Right lobe of liver (tissue), 6 donors: Measurements from ENCODE around the gene FLNB. TPM values are rescaled to one million over a fixed set of nuclear protein-coding genes. Genes with fewer than 3 reads are reported as not detected.

Source experiments
- ATAC-seq, 4 donors: fragments of 200-7000 bp; cut with Tn5 transposase; one replicate each; pipeline ENCODE4 v1.9.1; 2020; ENCODE audit warnings: mild to moderate bottlenecking in 4 of 4, moderate library complexity in 4 of 4
- DNase-seq, 3 donors: peaks; one replicate each; pipeline ENCODE4 v3.0.0-alpha.2; 2020
- H3K27ac ChIP-seq, 3 donors: fragments of 200-600 bp; one replicate each; pipeline ENCODE4 v1.8.0; 2022
- H3K27me3 ChIP-seq, 2 donors: fragments of 200-600 bp; one replicate each; pipeline ENCODE4 v1.8.0; 2022
- H3K36me3 ChIP-seq, 4 donors: fragments of 200-600 bp; sonication (generic) in 1 of 4; one replicate each; pipeline versions ENCODE4 v1.5.1 to v1.8.0; 2017 to 2022; ENCODE audit warnings: control low read depth in 1 of 4
- H3K4me1 ChIP-seq, 4 donors: fragments of 200-600 bp; sonication (generic) in 1 of 4; one replicate each; pipeline versions ENCODE4 v1.5.1 to v1.8.0; 2017 to 2022; ENCODE audit warnings: control low read depth in 1 of 4
- H3K4me3 ChIP-seq, 3 donors: fragments of 200-600 bp; one replicate each; pipeline ENCODE4 v1.8.0; 2022
- H3K9me3 ChIP-seq, 4 donors: fragments of 200-600 bp; sonication (generic) in 1 of 4; one replicate each; pipeline versions ENCODE4 v1.5.1 to v1.8.0; 2017 to 2022; ENCODE audit warnings: control low read depth in 1 of 4
- POLR2A ChIP-seq: fragments of 450-650 bp; IDR thresholded peaks from one replicate; pipeline ENCODE4 v1.6.1; 2017; ENCODE audit warnings: antibody characterized with exemption, mild to moderate bottlenecking
- WGBS: methylation state at CpG from one replicate; pipeline ENCODE4 v1.1.6; 2018; ENCODE audit warnings: low coverage, low lambda C conversion rate; ENCODE audit not compliant: insufficient coverage; ENCODE audit errors: missing lambda C conversion rate; 5-methylcytosine and 5-hydroxymethylcytosine counted together
- intact Hi-C, 2 donors: fragments of 100-400 bp; cut with DNase I; formaldehyde crosslinking; loops; one replicate each; pipeline versions ENCODE4 v1.11.2 to v1.14.1; 2022
- total RNA-seq, 6 experiments: library from RNA; depleted of rRNA in 2 of 6; stranded (reverse); fragments of >200 nt in 2 of 6; fragmentation: NEBNext Ultra II Directional in 3 of 6; extraction: Animal tissue kit (Norgen Biotek cat#: 25700) in 3 of 6; gene quantifications; one replicate each; pipeline versions ENCODE4 v1.1.0 to v1.2.4, GENCODE V29; 2016 to 2023
- TF ChIP-seq, protein P1 (sequence below), 4 donors: fragments of 200-600 bp in 3 of 4; fragments of 450-650 bp in 1 of 4; IDR thresholded peaks; one replicate each; pipeline versions ENCODE4 v1.5.1 to v1.8.0; 2016 to 2022; ENCODE audit warnings: antibody characterized with exemption in 4 of 4, mild to moderate bottlenecking in 2 of 4
- donor health status: DM: no; HTN: yes; CAD: no.
- donor health status: DM: no; HTN: no; CAD: no.
- donor health status: DM: no; HTN: no; CAD: no.
- donor health status: DM: no; HTN: yes; CAD: no.
- donor health status: DM: no; HTN: yes; CAD: no.

FLNB gene
- total RNA-seq, 6 experiments from 2014 or later, result 48.4 to 109 (median 97.8) TPM

- ATAC-seq (no peak), DNase-seq (no peak)
- intact Hi-C loops, result no loop called here
- Histone ChIP-seq H3K27ac (no peak overlapping the region), H3K4me3 (no peak overlapping the region), H3K36me3 (peaks cover 0 to 23% (median 17%) of the 10 kb centered on the region in 4 donors), H3K27me3 (no peaks in the 10 kb centered on the region), H3K9me3 (no peaks in the 10 kb centered on the region), H3K4me1 (peaks cover 0 to 23% (median 8%) of the 10 kb centered on the region in 4 donors)
- TF ChIP-seq, protein P1, sequence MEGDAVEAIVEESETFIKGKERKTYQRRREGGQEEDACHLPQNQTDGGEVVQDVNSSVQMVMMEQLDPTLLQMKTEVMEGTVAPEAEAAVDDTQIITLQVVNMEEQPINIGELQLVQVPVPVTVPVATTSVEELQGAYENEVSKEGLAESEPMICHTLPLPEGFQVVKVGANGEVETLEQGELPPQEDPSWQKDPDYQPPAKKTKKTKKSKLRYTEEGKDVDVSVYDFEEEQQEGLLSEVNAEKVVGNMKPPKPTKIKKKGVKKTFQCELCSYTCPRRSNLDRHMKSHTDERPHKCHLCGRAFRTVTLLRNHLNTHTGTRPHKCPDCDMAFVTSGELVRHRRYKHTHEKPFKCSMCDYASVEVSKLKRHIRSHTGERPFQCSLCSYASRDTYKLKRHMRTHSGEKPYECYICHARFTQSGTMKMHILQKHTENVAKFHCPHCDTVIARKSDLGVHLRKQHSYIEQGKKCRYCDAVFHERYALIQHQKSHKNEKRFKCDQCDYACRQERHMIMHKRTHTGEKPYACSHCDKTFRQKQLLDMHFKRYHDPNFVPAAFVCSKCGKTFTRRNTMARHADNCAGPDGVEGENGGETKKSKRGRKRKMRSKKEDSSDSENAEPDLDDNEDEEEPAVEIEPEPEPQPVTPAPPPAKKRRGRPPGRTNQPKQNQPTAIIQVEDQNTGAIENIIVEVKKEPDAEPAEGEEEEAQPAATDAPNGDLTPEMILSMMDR (IDR thresholded peaks at IDR 0.05), result no peak
- no peak for TF ChIP-seq POLR2A
- WGBS, result 0% methylated on average over 1 of the region's 2 CpGs
Measured at GRCh38 chr3:58074997-58075396, 66.8 kb downstream of the FLNB start.

DNA sequence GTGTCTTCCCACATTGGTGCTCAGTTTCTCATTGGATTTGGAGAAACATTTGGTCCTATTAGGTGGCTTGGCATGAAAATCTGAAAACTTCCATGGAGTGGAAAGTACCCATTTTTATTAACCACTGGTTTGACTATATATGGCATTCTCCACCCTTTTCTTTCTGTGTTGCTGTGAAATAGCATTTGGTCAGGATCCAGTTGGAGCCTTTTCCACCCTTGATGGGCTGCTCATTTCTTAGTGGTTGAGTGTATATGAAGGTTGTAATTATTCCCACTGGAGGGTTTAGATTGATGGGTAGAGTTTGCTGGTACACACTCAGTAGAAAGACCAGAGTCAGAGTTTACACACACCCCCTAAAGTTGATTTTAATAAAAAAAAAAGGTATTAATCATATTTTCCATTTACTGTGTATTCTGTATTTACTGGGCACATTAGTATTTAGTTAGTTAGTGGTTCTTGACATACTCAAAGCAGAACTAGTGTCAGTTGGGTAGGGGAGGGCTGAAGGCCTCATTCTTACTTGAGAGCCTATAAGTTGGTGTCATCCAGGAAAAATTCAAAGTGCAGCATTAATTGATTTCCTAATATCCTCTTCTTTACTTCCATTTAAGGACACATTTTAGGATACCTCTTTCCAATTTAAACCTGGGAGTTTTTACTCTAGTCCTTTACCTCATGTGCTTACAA, 69.5 kb downstream of the FLNB start:
- Histone ChIP-seq H3K4me3 (no peak overlapping the region), H3K9me3 (no peaks in the 10 kb centered on the region), H3K27me3 (no peaks in the 10 kb centered on the region), H3K36me3 (peaks cover 0 to 29% (median 17%) of the 10 kb centered on the region in 4 donors), H3K27ac (no peak overlapping the region), H3K4me1 (peaks cover 0 to 6% (median 0%) of the 10 kb centered on the region in 4 donors)
- DNase-seq (no peak), ATAC-seq (no peak)
- intact Hi-C loops, result no loop called here
- TF ChIP-seq, protein P1 (IDR thresholded peaks at IDR 0.05), result no peak
- no peak for TF ChIP-seq POLR2A

DNA sequence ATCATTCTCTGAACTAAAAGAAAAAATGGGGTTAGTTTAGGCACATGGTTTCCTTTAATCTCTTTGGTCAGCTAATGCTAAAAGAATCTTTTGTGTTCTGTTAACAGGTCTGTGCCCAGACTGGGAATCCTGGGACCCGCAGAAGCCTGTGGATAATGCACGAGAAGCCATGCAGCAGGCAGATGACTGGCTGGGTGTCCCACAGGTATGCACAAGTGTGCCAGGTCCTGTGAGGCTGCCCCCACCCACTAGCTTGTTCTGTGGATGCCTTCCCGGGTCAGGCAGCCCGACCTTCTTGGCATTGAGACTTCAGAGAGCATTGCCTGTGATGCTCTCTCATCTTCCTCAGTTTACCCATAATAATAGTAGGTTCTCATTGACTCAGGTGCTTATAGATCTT, 70.4 kb downstream of the FLNB start:
- Histone ChIP-seq H3K36me3 (peaks cover 0 to 29% (median 17%) of the 10 kb centered on the region in 4 donors), H3K27me3 (no peaks in the 10 kb centered on the region), H3K4me3 (no peak overlapping the region), H3K9me3 (no peaks in the 10 kb centered on the region), H3K4me1 (no peaks in the 10 kb centered on the region), H3K27ac (no peak overlapping the region)
- WGBS, result 83% methylated on average over 2 of the region's 4 CpGs
- DNase-seq (no peak), ATAC-seq (no peak)
- TF ChIP-seq POLR2A, result no peak
- TF ChIP-seq, protein P1 (IDR thresholded peaks at IDR 0.05), result no peak
- intact Hi-C loops, result no loop called here

- Histone ChIP-seq H3K4me1 (peaks cover 0 to under 1% (median 0%) of the 10 kb centered on the region in 4 donors), H3K9me3 (no peaks in the 10 kb centered on the region), H3K27ac (no peak overlapping the region), H3K27me3 (no peaks in the 10 kb centered on the region), H3K36me3 (peaks cover 0 to 29% (median 17%) of the 10 kb centered on the region in 4 donors), H3K4me3 (no peak overlapping the region)
- ATAC-seq (no peak), DNase-seq (no peak)
- intact Hi-C loops, result no loop called here
- TF ChIP-seq, protein P1 (IDR thresholded peaks at IDR 0.05), result no peak
- no peak for TF ChIP-seq POLR2A
- WGBS, result 72% methylated on average over 9 of the region's 9 CpGs
Measured at GRCh38 chr3:58079773-58080172, 71.6 kb downstream of the FLNB start.
